Stimulated activated CD8-positive, alpha-beta memory T cell treated with anti-CD3 and anti-CD28 coated beads, Interleukin-12 subunit alpha, Interleukin-12 subunit beta, amount 100 ng/mL, for 1 hour (primary cell): ENCODE measurements around the gene GBP1.
"Not testable (repeated sequence)": the region's sequence is repeated elsewhere in the genome, so short reads cannot be mapped to it uniquely, and the experiment has no call there.

Experiments
- DNase-seq: peaks from one replicate; pipeline ENCODE4 v3.0.0-alpha.2; 2020; ENCODE audit warnings: low read depth

Gene GBP1

DNA sequence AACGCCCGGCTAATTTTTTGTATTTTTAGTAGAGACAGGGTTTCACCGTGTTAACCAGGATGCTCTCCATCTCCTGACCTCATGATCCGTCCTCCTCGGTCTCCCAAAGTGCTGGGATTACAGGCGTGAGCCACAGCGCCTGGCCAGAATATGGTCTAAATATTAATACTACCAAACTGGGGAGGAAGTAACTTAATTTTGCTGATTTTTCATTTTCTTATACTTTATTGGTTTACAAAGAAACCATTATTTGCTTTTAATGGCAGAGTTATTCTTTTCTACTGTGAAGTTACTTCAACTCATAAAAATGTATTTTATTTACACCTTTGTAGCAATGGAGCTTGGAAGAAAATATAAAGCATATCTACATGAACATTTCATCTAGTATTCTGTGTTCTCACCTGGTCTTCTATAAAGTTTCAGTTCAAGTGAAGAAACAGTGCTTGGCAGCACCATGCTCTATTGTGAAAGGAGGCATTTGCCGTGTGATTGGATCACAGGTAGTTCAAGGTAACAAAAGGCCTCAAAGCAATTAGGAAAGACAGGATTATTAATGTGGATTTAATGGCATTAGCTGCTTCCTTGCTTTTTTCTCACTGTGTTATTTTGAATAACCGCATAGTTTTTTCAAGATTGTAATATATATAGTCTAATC, 13.6 kb downstream of the GBP1 start:
- no peak for DNase-seq

DNA sequence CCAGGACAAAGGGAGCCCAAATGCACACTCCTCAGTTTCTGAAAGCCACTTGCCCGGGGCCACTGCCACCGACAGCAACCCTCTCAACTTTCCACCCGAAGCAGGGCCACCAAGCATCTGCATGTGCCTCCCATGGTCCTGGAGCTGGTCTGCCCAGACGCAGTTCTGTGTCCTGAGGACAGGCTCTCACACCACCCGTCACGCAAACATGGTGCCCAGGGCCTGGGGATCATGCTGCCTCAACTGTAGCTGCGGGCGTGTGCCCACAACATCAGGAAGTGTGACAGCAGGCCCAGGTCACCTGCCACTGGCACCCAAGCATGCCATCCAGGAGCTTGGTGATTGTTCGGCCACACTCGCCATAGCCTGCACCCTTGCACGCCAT, 14.4 kb downstream of the GBP1 start:
- DNase-seq, result no peak

DNA sequence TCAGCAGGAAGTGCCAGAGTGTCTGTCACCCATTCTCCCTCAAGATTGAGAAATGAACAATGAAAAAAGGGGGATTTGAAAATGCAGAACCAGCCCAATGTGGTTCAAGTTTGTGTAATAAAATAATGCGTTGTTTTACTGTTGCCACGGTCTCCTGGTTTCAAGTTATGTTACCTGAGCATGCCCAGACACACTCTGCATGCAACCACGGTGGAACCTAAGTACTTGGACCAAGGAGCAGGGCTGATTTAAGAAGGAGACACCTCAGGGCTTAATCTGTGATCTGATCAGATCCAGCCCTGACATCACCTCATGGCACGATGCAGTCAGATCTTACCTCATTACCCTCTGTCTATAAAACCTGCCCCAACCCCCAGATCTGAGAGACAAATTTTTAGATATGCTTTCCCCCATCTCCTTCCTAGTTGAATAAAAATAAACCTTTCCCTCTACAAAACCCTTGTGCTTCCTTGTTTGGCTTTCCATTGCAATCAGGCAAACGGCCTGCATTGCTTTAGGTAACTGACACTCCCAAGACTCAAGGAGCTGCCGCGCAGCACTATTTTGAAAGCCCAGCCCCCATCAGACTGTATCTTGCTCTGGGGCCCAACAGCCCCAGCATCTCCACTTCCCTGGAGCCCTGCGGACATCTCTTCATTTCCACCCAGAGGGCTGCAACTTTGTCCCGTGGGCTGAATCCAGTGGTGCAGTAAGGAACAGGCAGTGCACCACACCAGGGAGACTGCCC, 14.9 kb downstream of the GBP1 start:
- DNase-seq, result not testable (repeated sequence)

DNA sequence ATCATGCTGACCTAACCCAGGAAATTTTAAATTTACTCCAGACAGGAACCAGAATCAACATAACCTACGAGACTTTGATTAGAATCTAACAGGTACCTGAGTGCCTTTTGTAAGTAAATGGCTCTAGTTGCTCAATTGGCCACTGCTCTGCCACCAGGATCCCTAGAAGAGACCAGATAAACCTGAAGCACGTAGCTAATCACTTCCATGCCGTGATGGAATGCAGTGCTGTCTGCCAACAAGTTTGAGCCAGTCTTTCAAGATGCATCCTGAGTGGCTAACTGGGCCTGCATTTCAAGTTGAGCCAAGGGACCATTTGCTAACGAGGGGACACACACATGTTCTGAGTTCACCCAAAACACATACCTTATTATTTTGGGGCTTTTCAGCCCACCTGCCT, 15.8 kb downstream of the GBP1 start:
- not testable (repeated sequence) for DNase-seq

DNA sequence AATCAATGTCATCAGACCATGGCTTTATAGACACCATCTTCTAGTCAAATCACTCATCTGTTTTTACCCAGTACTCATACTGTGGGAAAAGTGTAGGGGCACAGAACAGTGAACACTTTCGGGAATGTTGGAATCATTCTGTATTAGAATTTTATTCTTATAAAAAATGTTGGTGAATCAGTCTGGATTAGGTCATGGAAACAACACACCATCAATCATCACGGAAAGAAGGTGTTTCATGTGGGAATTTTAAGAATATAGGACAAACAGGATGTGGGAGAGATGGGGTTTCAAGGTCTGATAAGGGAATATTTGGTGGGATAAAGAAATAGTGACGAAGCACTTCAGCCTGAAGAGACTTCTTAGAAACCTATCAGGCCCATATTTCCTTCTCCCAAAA, 17.3 kb downstream of the GBP1 start:
- no peak for DNase-seq

DNA sequence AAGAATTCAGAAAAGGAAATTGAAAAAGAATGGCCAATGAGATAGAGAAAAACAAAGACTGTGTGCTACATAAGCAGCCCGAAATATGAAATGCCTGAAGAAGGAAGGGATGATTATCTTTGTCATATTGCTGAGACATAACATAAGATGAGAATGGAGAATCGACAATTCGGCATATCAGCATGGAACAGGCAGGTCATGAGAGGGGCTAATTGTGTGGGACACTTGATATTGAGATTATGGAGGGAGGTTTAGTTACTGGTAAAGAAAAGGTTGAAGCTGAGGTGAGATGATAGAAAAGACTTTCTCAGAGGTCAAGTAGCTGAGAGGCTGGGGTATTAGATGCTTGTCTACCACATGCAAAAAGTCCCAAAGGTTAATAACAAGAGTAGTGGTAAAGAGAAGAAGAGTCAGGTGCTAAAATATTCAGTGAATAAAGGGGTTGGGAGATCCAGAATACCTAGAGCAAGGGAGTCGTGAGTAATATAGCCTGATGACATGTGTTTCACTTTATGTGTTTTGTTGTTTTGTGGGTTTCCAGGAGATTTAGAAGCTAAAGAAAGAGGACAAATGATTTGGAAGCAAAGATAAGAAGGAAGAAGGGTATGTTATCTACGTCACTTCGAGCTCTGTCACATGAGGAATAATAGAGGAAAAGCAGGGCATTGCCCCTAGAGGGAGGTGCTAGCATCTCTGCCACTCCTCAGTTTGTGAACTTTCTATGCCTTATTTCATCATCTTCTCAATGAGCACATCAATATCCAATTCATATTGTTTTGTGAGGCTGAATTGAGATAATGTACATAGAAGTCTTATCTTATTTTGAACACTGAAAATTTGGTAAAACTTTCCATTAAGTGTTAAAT, 18.5 kb downstream of the GBP1 start:
- not testable (repeated sequence) for DNase-seq

DNA sequence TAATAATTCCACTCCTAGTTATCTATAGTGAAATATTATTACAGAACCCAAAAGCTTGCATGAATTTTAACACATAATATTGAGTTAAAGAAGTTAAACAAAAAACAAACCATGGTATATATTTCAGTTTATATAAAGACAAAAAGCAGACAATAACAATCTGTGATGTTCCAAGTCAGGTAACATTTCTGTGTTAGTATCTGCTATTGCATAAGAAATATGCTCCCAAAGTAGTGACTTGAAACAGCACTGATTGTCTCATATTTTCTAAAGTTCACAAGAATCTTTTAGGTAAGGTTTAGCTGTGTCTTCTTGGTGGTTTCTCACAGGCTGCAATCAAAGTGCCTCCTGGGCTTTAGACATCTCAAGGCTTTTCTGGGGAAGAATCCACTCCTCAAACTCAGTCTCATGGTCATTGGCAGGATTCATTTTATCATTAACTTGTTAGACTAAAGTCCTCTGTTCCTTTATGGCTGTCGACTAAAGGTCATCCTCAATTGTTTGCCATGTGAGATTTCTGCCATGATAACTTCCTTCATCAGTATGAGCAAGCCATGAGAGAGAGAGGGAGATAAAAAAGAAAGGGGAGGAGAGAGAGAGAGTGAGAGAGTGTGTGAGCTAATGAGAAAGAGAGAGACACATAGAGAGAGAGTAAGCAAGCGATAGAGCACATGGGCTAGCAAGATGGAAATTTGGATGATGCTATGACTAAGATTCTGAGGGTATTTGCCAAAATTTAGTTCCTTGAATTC, 19.9 kb downstream of the GBP1 start:
- DNase-seq, result no peak

DNA sequence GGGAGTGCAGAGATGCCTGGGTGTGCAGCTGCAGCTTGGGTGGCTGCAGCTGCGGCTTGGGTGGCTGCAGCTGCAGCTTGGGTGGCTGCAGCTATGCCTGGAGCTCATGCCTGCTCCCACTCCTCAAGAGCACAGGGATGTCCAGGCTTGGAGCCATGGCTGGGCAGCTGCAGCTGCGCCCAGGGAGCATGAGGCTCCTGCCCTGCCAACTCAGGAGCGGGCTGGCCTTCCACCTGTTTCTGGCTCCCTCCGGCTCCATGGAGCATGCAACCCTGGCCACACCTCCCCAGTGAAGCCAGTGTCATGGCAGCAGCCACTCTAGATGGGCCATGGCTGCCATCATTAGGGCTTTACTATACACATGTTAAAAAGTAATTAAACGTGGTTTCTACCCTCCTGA, 21.1 kb downstream of the GBP1 start:
- DNase-seq, result no peak

DNA sequence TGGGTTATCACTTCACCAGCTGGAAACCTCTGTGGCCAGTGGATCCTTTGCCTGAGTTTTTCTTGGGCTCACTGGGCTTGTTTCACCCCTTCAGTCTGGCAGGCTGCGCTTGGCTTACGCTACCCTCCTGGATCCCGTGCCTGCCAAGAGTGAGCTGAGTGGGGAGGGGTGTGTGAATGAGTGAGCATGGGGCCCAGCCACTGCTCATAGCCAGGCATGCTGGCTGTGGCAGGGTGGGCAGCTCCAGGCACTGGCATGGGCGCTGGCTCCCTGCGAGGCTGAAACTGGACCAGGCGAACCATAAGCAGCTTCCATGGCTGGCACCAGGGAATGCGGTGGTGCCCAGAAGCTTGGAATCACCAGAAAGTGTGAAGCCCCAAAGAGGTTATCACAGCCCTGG, 22.5 kb downstream of the GBP1 start:
- no peak for DNase-seq

DNA sequence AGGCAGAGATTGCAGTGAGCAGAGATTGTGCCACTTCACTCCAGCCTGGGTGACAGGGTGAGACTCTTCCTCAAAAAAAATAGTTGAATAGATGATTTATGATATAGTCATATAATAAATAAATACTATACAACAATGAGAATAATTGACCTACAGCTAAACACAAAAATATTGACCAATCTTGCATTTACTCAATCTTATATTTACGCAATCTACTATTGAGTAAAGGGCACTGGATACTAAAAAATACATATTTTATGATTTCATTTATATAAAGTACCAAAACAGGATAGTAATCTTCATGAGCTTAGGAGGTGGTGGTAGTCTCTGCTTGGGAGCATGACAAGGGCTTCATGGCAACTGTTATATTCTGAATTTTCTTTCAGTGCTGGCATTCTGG, 23.3 kb downstream of the GBP1 start:
- no peak for DNase-seq

DNA sequence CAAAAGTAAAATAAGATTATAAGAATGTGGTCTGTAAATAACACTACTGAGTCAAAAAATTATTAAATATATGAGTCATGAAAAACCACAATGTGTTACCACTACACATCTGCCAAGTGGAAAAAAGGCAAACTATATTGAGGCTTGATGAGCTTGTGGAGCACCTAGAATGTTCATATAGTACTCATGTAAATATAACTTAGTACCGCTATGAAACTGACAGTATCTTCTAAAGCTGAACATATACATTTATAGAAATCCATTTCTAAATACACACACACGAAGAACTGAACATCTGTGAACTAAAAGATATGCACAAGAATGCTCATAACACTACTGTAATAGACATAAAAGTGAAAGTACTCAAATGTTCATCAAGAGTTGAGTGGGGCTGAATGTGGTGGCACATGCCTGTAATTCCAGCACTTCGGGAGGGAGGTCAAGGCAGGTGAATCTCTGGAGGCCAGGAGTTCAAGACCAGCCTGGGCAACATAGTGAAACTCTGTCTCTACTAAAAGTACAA, 23.8 kb downstream of the GBP1 start:
- DNase-seq, result no peak

DNA sequence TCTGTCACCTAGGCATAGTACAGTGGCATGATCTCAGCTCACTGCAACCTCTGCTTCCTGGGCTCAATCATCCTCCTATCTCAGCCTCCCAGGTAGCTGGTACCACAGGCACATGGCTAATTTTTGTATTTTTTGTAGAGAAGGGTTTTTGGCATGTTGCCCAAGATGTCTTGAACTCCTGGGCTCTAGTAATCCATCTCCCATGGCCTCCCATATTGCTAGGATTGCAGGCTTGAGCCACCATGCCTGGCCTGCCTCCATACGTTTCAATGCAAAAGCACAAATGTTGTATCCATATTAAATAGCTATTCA, 24.7 kb downstream of the GBP1 start:
- DNase-seq, result no peak

DNA sequence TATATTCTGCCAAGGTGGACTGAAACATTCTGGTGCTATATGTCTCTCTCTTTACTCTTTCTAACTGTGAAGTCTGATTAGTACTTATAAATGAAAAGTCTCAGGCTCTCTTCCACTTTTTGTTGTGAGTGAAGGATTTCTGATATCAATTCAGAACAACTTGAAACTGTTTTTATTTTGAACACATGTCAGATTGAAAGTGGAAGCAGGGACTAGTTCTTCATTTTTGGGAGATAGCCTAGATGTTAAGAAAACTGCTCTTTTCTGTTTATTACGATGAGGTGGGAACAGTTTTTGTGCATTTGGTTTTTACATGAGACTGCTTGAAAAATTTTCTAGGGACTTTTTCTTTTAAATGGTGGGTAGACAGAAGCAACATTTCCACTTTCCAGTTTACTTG, 27.8 kb downstream of the GBP1 start:
- no peak for DNase-seq

DNA sequence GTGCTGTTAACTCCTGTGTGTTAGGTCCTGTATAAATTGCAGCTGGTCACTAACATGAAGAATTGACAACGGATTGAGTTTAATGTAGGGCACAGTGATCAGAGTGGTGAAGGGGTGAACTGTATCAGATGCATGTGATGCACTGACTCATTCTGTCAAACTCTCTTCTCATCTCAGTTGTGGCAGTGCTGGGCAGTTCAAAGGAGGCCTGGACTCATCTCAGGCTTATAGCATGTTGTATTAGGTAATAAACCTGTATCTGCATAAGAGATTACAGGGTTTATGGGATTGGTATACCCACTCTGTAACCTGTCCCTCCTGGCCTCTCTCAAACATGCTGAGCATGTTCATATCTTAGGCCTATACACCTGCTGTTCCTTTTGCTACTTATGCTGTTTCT, 29.9 kb downstream of the GBP1 start:
- no peak for DNase-seq

DNA sequence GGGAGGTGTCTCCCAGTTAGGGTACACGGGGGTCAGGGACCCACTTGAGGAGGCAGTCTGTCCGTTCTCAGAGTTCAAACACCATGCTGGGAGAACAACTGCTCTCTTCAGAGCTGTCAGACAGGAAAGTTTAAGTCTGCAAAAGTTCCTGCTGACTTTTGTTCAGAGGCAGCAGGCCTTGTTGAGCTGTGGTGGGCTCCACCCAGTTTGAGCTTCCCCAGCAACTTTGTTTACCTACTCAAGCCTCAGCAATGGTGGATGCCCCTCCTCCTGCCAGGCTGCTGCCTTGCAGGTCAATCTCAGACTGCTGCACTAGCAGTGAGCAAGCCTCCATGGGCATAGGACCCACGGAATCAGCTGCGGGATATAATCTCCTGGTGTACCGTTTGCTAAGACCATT, 31.0 kb downstream of the GBP1 start:
- DNase-seq, result not testable (repeated sequence)

DNA sequence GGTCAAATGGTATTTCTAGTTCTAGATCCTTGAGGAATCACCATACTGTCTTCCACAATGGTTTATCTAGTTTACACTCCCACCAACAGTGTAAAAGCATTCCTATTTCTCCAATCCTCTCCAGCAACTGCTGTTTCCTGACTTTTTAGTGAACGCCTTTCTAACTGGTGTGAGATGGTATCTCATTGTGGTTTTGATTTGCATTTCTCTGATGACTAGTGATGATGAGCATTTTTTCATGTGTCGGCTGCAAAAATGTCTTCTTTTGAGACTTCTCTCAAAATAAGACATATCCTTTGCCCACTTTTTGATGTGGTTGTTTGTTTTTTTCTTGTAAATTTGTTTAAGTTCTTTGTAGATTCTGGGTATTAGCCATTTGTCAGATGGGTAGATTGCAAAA, 36.0 kb downstream of the GBP1 start:
- not testable (repeated sequence) for DNase-seq

DNA sequence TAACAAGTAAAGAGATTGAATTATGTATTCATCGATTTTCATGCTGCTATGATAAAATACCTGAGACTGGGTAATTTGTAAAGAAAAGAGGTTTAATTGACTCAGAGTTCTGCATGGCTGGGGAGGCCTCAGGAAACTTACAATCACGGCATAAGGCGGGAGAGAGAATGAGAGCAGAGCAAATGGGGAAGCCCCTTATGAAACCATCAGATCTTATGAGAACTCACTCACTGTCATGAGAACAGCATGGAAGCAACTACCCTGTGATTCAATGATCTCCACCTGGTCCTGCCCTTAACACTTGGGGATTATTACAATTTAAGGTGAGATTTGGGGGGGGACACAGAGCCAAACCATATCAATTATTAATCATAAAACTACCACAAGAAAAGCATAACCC, 39.1 kb downstream of the GBP1 start:
- no peak for DNase-seq

DNA sequence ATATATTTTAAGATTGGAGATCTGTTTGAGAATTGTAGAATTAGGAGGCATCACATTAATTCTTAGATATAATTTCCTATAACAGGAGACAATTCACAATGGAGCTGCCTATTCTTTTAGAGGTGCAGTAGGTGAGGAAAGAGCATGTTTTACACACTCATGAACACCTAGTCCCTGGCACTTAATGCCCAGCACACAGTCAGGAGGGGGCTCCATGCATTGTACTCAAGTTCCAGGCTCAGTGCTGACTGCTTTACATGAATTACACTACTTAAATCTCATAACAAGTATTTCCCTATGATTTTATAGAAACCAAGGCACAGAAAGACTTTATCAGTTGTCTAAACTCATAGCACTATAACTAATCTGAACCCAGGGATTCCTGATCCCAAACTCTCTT, 42.0 kb downstream of the GBP1 start:
- DNase-seq, result no peak

DNA sequence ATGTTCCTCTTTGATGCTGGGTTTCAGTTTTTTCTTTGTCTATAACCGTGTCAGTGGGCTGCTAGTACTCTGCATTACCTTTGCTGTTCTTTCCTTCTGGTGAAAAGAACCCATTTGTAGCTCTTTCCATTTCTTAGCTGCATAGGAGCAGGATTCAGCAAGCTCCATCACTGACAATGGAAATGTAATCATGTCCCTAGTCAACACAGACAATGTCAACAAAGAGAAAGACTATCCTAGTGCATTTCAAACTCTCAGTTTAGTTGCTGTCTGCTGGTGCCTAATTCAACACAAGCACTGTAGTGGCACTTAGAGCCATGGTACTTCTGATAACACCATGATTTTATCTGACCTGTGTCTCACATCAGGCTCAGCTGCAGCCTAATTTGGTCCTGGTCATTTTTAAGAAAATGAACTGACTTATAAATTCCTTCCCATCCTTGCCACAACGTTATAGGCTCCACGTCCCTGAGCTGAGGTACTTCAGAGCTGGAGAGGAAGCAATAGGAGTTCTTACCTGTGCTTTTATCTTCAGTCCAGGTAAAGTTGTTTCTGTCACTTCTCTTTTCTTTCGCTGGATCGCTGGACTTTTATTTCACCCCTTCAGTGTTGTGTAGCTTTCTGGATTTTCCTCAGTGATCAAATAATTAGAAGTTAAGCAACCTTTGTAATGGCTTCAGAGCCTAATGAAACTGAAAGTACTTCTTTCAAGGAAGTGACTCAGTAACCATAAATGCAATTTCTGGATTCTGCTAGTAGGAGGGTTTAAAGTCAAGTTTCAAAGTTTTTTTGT, 42.6 kb downstream of the GBP1 start, which contains the start of gene GBP3:
Gene GBP3 (minus strand): TSS at position 700 of the 793 bp plus-strand sequence. CDS start 2,145 bp downstream, outside the sequence.
- no peak for DNase-seq

DNA sequence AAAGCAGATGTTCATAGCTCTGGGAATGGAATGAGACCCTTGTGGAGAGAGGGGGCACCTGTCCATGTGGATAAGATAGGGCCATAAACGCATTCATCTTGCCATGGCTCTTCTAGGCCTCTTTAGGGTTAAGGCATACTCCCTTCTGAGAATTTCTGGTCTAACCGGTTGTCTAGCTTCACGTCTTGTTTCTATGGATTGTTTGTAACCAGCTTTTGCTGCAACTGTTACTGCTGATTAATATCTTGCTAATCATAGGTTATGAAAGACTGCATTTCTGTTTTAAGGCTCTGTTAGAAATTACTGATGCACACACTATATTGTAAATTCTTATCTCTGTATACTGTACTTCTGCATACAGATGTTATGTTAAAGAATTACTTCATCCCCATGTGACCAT, 46.7 kb downstream of the GBP1 start:
- DNase-seq, result not testable (repeated sequence)

DNA sequence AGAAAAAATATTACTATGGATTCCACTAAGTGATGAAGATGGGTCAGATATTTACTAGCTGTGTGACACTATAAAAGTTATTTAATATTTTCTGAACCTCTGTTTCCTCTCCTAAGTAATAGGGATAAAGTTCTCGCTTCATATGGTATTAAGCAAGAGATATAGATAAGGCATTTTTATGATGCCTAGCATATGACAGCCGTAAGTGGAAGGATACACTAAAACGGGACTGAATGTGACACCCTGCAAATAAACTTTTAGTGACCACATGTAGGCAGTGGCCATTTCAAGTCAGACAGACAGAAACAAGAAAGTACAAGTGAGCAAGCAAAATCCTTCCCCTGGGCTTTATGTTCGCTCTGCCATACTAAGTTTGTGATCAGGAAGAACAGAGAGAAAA, 56.5 kb downstream of the GBP1 start:
- no peak for DNase-seq
